AG04449 (cell line): ENCODE measurements around the gene AVPR1B.

ENCODE experiments used
- CTCF ChIA-PET: fragments of 350-600 bp; formaldehyde crosslinking; extraction: SDS; loops from one replicate; lab custom pipeline; 2021; ENCODE audit warnings: antibody characterized with exemption; lab: Yijun Ruan, JAX
- POLR2A ChIA-PET: fragments of 400-600, 350-600 bp; formaldehyde crosslinking; extraction: SDS; loops from one replicate; lab custom pipeline; 2020; ENCODE audit warnings: antibody characterized with exemption, inconsistent platforms; lab: Yijun Ruan, JAX
- DNase-seq: peaks from one replicate; pipeline ENCODE4 v3.0.0-alpha.2; 2010; ENCODE audit warnings: low read depth, low spot score
- H3K4me3 ChIP-seq: 2 replicates; pipeline ENCODE4 v1.5.1; 2011; ENCODE audit warnings: low read depth, mild to moderate bottlenecking, control low read depth, low read length
- CTCF ChIP-seq: IDR thresholded peaks from one replicate; pipeline ENCODE4 v1.5.1; 2011; ENCODE audit warnings: mild to moderate bottlenecking, moderate library complexity, low read length, control low read depth, inconsistent platforms; ENCODE audit not compliant: insufficient read depth; ENCODE audit errors: missing control alignments

The AVPR1B gene

GRCh38 chr1:206098242-206098919 is 18.8 kb downstream of the AVPR1B start:
- CTCF ChIA-PET: interaction anchor here (0.9 to 8.6 kb wide), 3 partner anchors 9 to 115 kb away, joined by 3 to 77 read pairs (median 16); no protein-coding TSS in a partner anchor
- POLR2A ChIA-PET: no interaction called here
- no peak overlapping the region for H3K4me3 ChIP-seq
- DNase-seq: no peak
- TF ChIP-seq CTCF: no peak

- POLR2A ChIA-PET: no interaction called here
- no peak for DNase-seq
- H3K4me3 ChIP-seq: no peak overlapping the region
- no peak for TF ChIP-seq CTCF
- CTCF ChIA-PET: interaction anchor here (0.9 to 8.6 kb wide), 3 partner anchors 10 to 114 kb away, joined by 3 to 77 read pairs (median 16); no protein-coding TSS in a partner anchor
These were observed 19.8 kb downstream of the AVPR1B start for GRCh38 chr1:206097381-206097780.

GRCh38 chr1:206094024-206094423 is 23.2 kb downstream of the AVPR1B start:
- no peak for TF ChIP-seq CTCF
- CTCF ChIA-PET: interaction anchor here (0.7 to 8.6 kb wide), 2 partner anchors 13 to 116 kb away, joined by 4 to 77 read pairs; no protein-coding TSS in a partner anchor
- DNase-seq: no peak
- POLR2A ChIA-PET: no interaction called here
- H3K4me3 ChIP-seq: no peak overlapping the region

GRCh38 chr1:206089341-206089740 is 27.8 kb downstream of the AVPR1B start:
- no peak for TF ChIP-seq CTCF
- POLR2A ChIA-PET: no interaction called here
- DNase-seq: no peak
- CTCF ChIA-PET: interaction anchor here (1.0 to 1.7 kb wide), 3 partner anchors 10 to 108 kb away, joined by 3 to 4 read pairs (median 3); no protein-coding TSS in a partner anchor
- H3K4me3 ChIP-seq: no peak overlapping the region

- POLR2A ChIA-PET: no interaction called here
- no peak for DNase-seq
- no peak for TF ChIP-seq CTCF
- CTCF ChIA-PET: interaction anchor here (1.3 kb wide), 1 partner anchor 110 kb away, joined by 4 read pairs; no protein-coding TSS in a partner anchor
- H3K4me3 ChIP-seq: no peak overlapping the region
These were observed 30.1 kb downstream of the AVPR1B start for GRCh38 chr1:206087091-206087490.

- DNase-seq: no peak
- ChIA-PET POLR2A (no interaction called here), CTCF (interaction anchor here (1.2 to 4.4 kb wide), 3 partner anchors 21 to 106 kb away, joined by 3 to 25 read pairs (median 5); no protein-coding TSS in a partner anchor)
- no peak overlapping the region for H3K4me3 ChIP-seq
- TF ChIP-seq CTCF: no peak
These were observed 33.4 kb downstream of the AVPR1B start for GRCh38 chr1:206083750-206084149.
